Subcutaneous abdominal adipose tissue (tissue), 5 donors: ENCODE data around the gene LSM3.

Source experiments
- H3K27ac ChIP-seq: one replicate; pipeline ENCODE4 v1.7.0; 2013; ENCODE audit warnings: low read depth, mild to moderate bottlenecking, inconsistent platforms, low read length, moderate library complexity
- H3K27me3 ChIP-seq, 5 donors: one replicate each; pipeline ENCODE4 v1.7.0; 2013; ENCODE audit warnings: low read length in 5 of 5, inconsistent platforms in 1 of 5; ENCODE audit not compliant: control insufficient read depth in 5 of 5, insufficient read depth in 4 of 5
- H3K36me3 ChIP-seq, 5 donors: one replicate each; pipeline ENCODE4 v1.7.0; 2013; ENCODE audit warnings: low read length in 5 of 5; ENCODE audit not compliant: control insufficient read depth in 5 of 5, insufficient read depth in 5 of 5
- H3K4me1 ChIP-seq, 5 donors: one replicate each; pipeline ENCODE4 v1.7.0; 2013; ENCODE audit warnings: low read length in 5 of 5, mild to moderate bottlenecking in 3 of 5, moderate library complexity in 1 of 5; ENCODE audit not compliant: control insufficient read depth in 5 of 5, insufficient read depth in 5 of 5
- H3K4me3 ChIP-seq, 5 donors: one replicate each; pipeline ENCODE4 v1.7.0; 2013; ENCODE audit warnings: low read length in 5 of 5, low read depth in 1 of 5
- H3K9ac ChIP-seq, 5 donors: one replicate each; pipeline ENCODE4 v1.7.0; 2013; ENCODE audit warnings: low read length in 5 of 5, mild to moderate bottlenecking in 4 of 5, moderate library complexity in 3 of 5
- H3K9me3 ChIP-seq, 5 donors: one replicate each; pipeline ENCODE4 v1.7.0; 2013; ENCODE audit warnings: low read length in 5 of 5; ENCODE audit not compliant: control insufficient read depth in 5 of 5
- donor health status: healthy.
- donor health status: healthy.
- donor health status: healthy.
- donor health status: healthy.
- donor health status: healthy.

LSM3 gene

GRCh38 chr3:14142567-14143270, 35.9 kb upstream of the LSM3 start:
- Histone ChIP-seq H3K27ac (peak overlapping the region; percentile 98), H3K4me3 (no peak overlapping the region), H3K9me3 (no peaks in the 10 kb centered on the region), H3K36me3 (peaks cover 0 to 75% (median 60%) of the 10 kb centered on the region in 5 donors), H3K4me1 (peaks cover 22 to 77% (median 68%) of the 10 kb centered on the region in 5 donors), H3K27me3 (no peaks in the 10 kb centered on the region), H3K9ac (peak overlapping the region in 2 of 5 donors; percentile 31 to 48)

GRCh38 chr3:14143271-14144225, 35.1 kb upstream of the LSM3 start:
- Histone ChIP-seq H3K9ac (peak overlapping the region in 3 of 5 donors; percentile 48 to 77 (median 51)), H3K27me3 (no peaks in the 10 kb centered on the region), H3K4me3 (peak overlapping the region in 2 of 5 donors; percentile 0 to 48), H3K4me1 (peaks cover 20 to 75% (median 67%) of the 10 kb centered on the region in 5 donors), H3K36me3 (peaks cover 0 to 75% (median 62%) of the 10 kb centered on the region in 5 donors), H3K9me3 (no peaks in the 10 kb centered on the region), H3K27ac (peak overlapping the region; percentile 98)

- H3K9ac ChIP-seq: peak overlapping the region; percentile 46 to 85 (median 51)
- H3K4me1 ChIP-seq: peaks cover 18 to 69% (median 57%) of the 10 kb centered on the region in 5 donors
- H3K27me3 ChIP-seq: no peaks in the 10 kb centered on the region
- peaks cover 0 to 69% (median 55%) of the 10 kb centered on the region in 5 donors for H3K36me3 ChIP-seq
- no peaks in the 10 kb centered on the region for H3K9me3 ChIP-seq
- peak overlapping the region; percentile 45 to 54 (median 52) for H3K4me3 ChIP-seq
- peak overlapping the region; percentile 98 for H3K27ac ChIP-seq
Observed at GRCh38 chr3:14144423-14145075, 34.1 kb upstream of the LSM3 start.

GRCh38 chr3:14145236-14145635, 33.4 kb upstream of the LSM3 start:
- Histone ChIP-seq H3K36me3 (peaks cover 0 to 71% (median 53%) of the 10 kb centered on the region in 5 donors), H3K4me3 (peak overlapping the region in 4 of 5 donors; percentile 19 to 52 (median 52))

GRCh38 chr3:14145670-14146380, 32.8 kb upstream of the LSM3 start:
- H3K27me3 ChIP-seq: no peaks in the 10 kb centered on the region
- peaks cover 0 to 71% (median 48%) of the 10 kb centered on the region in 5 donors for H3K36me3 ChIP-seq
- H3K27ac ChIP-seq: peak overlapping the region; percentile 98
- H3K9ac ChIP-seq: peak overlapping the region in 3 of 5 donors; percentile 30 to 85 (median 45)
- H3K9me3 ChIP-seq: no peaks in the 10 kb centered on the region
- H3K4me3 ChIP-seq: peak overlapping the region in 4 of 5 donors; percentile 19 to 52 (median 52)
- H3K4me1 ChIP-seq: peaks cover 16 to 61% (median 50%) of the 10 kb centered on the region in 5 donors

More at GRCh38 chr3:14145236-14145635, 33.4 kb upstream of the LSM3 start:
- no peaks in the 10 kb centered on the region for H3K9me3 ChIP-seq
- peak overlapping the region; percentile 98 for H3K27ac ChIP-seq
- peaks cover 16 to 62% (median 51%) of the 10 kb centered on the region in 5 donors for H3K4me1 ChIP-seq
- no peaks in the 10 kb centered on the region for H3K27me3 ChIP-seq
- peak overlapping the region; percentile 39 to 85 (median 45) for H3K9ac ChIP-seq

- peak overlapping the region in 1 of 5 donors; percentile 43 for H3K9ac ChIP-seq
Observed at GRCh38 chr3:14146381-14147065, 32.1 kb upstream of the LSM3 start.

GRCh38 chr3:14147066-14147435, 31.6 kb upstream of the LSM3 start:
- peak overlapping the region in 1 of 5 donors; percentile 43 for H3K9ac ChIP-seq
- H3K4me1 ChIP-seq: peaks cover 14 to 54% (median 47%) of the 10 kb centered on the region in 5 donors
- H3K4me3 ChIP-seq: no peak overlapping the region
- no peaks in the 10 kb centered on the region for H3K9me3 ChIP-seq
- H3K27me3 ChIP-seq: no peaks in the 10 kb centered on the region
- peaks cover 0 to 70% (median 46%) of the 10 kb centered on the region in 5 donors for H3K36me3 ChIP-seq
- no peak overlapping the region for H3K27ac ChIP-seq

More at GRCh38 chr3:14146381-14147065, 32.1 kb upstream of the LSM3 start:
- Histone ChIP-seq H3K27ac (peak overlapping the region; percentile 98), H3K4me3 (no peak overlapping the region), H3K27me3 (no peaks in the 10 kb centered on the region), H3K4me1 (peaks cover 14 to 58% (median 50%) of the 10 kb centered on the region in 5 donors), H3K9me3 (no peaks in the 10 kb centered on the region), H3K36me3 (peaks cover 0 to 70% (median 46%) of the 10 kb centered on the region in 5 donors)

- no peak overlapping the region for H3K27ac ChIP-seq
- H3K9me3 ChIP-seq: no peaks in the 10 kb centered on the region
- peaks cover 0 to 70% (median 50%) of the 10 kb centered on the region in 5 donors for H3K36me3 ChIP-seq
- H3K27me3 ChIP-seq: no peaks in the 10 kb centered on the region
- no peak overlapping the region for H3K4me3 ChIP-seq
- peaks cover 14 to 51% (median 44%) of the 10 kb centered on the region in 5 donors for H3K4me1 ChIP-seq
- peak overlapping the region in 1 of 5 donors; percentile 17 for H3K9ac ChIP-seq
Observed at GRCh38 chr3:14147617-14148016, 31.0 kb upstream of the LSM3 start.
